Endothelial cell of umbilical vein (primary cell): ENCODE data around the gene MRPL41. TPM values are rescaled to one million over a fixed set of nuclear protein-coding genes. Genes with fewer than 3 reads are reported as not detected.

ENCODE experiments used
- BruUV-seq: library from RNA; stranded (reverse); fragments of 400-500 nt; replicated peaks from 2 replicates; lab custom pipeline; 2021; lab: Mats Ljungman, UMichigan
- CTCF ChIA-PET: fragments of 300-600, 350-600 bp; sonication (Branson Sonifier 250); formaldehyde crosslinking; loops from one replicate; lab custom pipeline; 2021; ENCODE audit warnings: antibody characterized with exemption, inconsistent platforms; lab: Charles Lee
- POLR2A ChIA-PET: fragments of 300-600, 350-600 bp; sonication (Branson Sonifier 250); formaldehyde crosslinking; loops from one replicate; lab custom pipeline; 2021; ENCODE audit warnings: antibody characterized with exemption, inconsistent platforms; lab: Charles Lee
- DNase-seq: peaks from one replicate; pipeline ENCODE4 v3.0.0-alpha.2; 2011; ENCODE audit warnings: low read depth, low spot score
- FAIRE-seq: peaks from 2 replicates; lab custom pipeline; 2011; peaks lifted over from hg19 to GRCh38; lab: Jason Lieb, UNC
- H2AFZ ChIP-seq: 2 replicates; pipeline ENCODE4 v1.6.0; 2012; ENCODE audit warnings: low read depth, low read length, control low read depth, inconsistent platforms
- H3K27ac ChIP-seq: 2 replicates; pipeline ENCODE4 v1.5.1; 2011; ENCODE audit warnings: low read depth, mild to moderate bottlenecking, control low read depth, low read length, moderate library complexity; ENCODE audit not compliant: insufficient read depth
- H3K27me3 ChIP-seq, 2 experiments: 2 replicates each; pipeline versions ENCODE4 v1.6.0 to v1.6.1; 2011; ENCODE audit warnings: low read length in 2 of 2, mixed read lengths in 1 of 2; ENCODE audit not compliant: control insufficient read depth in 2 of 2, insufficient read depth in 2 of 2
- H3K36me3 ChIP-seq, 2 experiments: 2 replicates in 1 of 2; 3 replicates in 1 of 2; pipeline ENCODE4 v1.5.1; 2011; ENCODE audit warnings: low read length in 2 of 2, mild to moderate bottlenecking in 1 of 2, moderate library complexity in 1 of 2; ENCODE audit not compliant: control insufficient read depth in 2 of 2, insufficient read depth in 2 of 2; ENCODE audit errors: extremely low read depth in 1 of 2
- H3K4me1 ChIP-seq: 3 replicates; pipeline ENCODE4 v1.5.1; 2011; ENCODE audit warnings: mild to moderate bottlenecking, low read length; ENCODE audit not compliant: control insufficient read depth, insufficient read depth; ENCODE audit errors: extremely low read depth
- H3K4me2 ChIP-seq: 2 replicates; pipeline ENCODE4 v1.6.1; 2011; ENCODE audit warnings: low read length, control low read depth, mixed read lengths; ENCODE audit not compliant: insufficient read depth
- H3K4me3 ChIP-seq, 3 experiments: fragments of 200-600 bp in 1 of 3; sonication (generic), shearing (Covaris generic) in 1 of 3; replicated peaks in 1 of 3; 2 replicates each; pipeline ENCODE4 v1.5.1; 2011 to 2016; ENCODE audit warnings: control low read depth in 3 of 3, low read length in 3 of 3, mild to moderate bottlenecking in 2 of 3, inconsistent platforms in 1 of 3, low read depth in 1 of 3, moderate library complexity in 1 of 3; ENCODE audit not compliant: insufficient read depth in 1 of 3
- H3K79me2 ChIP-seq: 2 replicates; pipeline ENCODE4 v1.6.0; 2012; ENCODE audit warnings: low read length, inconsistent platforms; ENCODE audit not compliant: control insufficient read depth, insufficient read depth
- H3K9ac ChIP-seq: replicated peaks from 2 replicates; pipeline ENCODE3; 2011; ENCODE audit warnings: low read length, control low read depth; ENCODE audit not compliant: insufficient read depth; ENCODE audit errors: extremely low read depth
- H3K9me1 ChIP-seq: replicated peaks from 3 replicates; pipeline ENCODE4 v1.6.0; 2011; ENCODE audit warnings: mild to moderate bottlenecking, low read length; ENCODE audit not compliant: control insufficient read depth, insufficient read depth; ENCODE audit errors: extremely low read depth
- H3K9me3 ChIP-seq: replicated peaks from 2 replicates; pipeline ENCODE4 v1.5.1; 2012; ENCODE audit warnings: low read length, inconsistent platforms; ENCODE audit not compliant: control insufficient read depth, insufficient read depth
- H4K20me1 ChIP-seq: replicated peaks from 2 replicates; pipeline ENCODE3; 2011; ENCODE audit warnings: mild to moderate bottlenecking, low read length; ENCODE audit not compliant: control insufficient read depth, insufficient read depth; ENCODE audit errors: extremely low read depth
- CTCF ChIP-seq, 2 donors: IDR thresholded peaks; 1 replicate in 1 of 2; 2 replicates in 1 of 2; pipeline ENCODE4 v1.5.1; 2011; ENCODE audit warnings: low read length in 2 of 2, mild to moderate bottlenecking in 2 of 2, moderate library complexity in 2 of 2, control low read depth in 1 of 2, inconsistent platforms in 1 of 2, low read depth in 1 of 2; ENCODE audit not compliant: insufficient read depth in 1 of 2; ENCODE audit errors: extremely low read depth in 1 of 2
- EZH2 ChIP-seq: IDR thresholded peaks from 2 replicates; pipeline ENCODE4 v1.6.1; 2012; ENCODE audit warnings: borderline replicate concordance, low read depth, mild to moderate bottlenecking, moderate library complexity, low read length, inconsistent platforms; ENCODE audit not compliant: severe bottlenecking
- FOS ChIP-seq: IDR thresholded peaks from 2 replicates; pipeline ENCODE4 v1.6.1; 2011; ENCODE audit warnings: mild to moderate bottlenecking, low read length, moderate library complexity, borderline replicate concordance; ENCODE audit not compliant: insufficient read depth
- GATA2 ChIP-seq: IDR thresholded peaks from 2 replicates; pipeline ENCODE4 v1.7.0; 2011; ENCODE audit warnings: low read depth, mild to moderate bottlenecking, moderate library complexity, mixed read lengths, low read length; ENCODE audit not compliant: insufficient read length, insufficient read depth
- MYC ChIP-seq: IDR thresholded peaks from one replicate; pipeline ENCODE4 v1.6.1; 2011; ENCODE audit warnings: mild to moderate bottlenecking, low read depth, low read length
- POLR2A ChIP-seq: IDR thresholded peaks from 2 replicates; pipeline ENCODE4 v1.6.1; 2012; ENCODE audit warnings: low read depth, mild to moderate bottlenecking, control low read depth, low read length
- dilution Hi-C: fragments of 300-500 bp; cut with MboI; formaldehyde crosslinking; loops from one replicate; pipeline ENCODE4 v1.15.0; 2019; ENCODE audit warnings: low sequenced_read_pairs; ENCODE audit not compliant: extremely low pct_ligation_motif_present
- intact Hi-C: fragments of 100-400 bp; cut with micrococcal nuclease; formaldehyde crosslinking; loops from one replicate; pipeline ENCODE4 v1.10.0; 2022
- polyA plus RNA-seq, 4 experiments: library from polyadenylated mRNA; depleted of rRNA in 3 of 4; stranded (reverse) in 3 of 4; unstranded in 1 of 4; fragments of >200 nt; gene quantifications; 2 replicates each; pipeline versions ENCODE4 v1.2.1 to v1.2.3, GENCODE V29; 2011 to 2012; ENCODE audit warnings: missing spikeins in 1 of 4
- total RNA-seq: library from RNA; stranded (reverse); gene quantifications from 2 replicates; pipeline ENCODE4 v1.2.3, GENCODE V29; 2021

The MRPL41 gene
- total and polyA plus RNA-seq, 2 donors (not counting 3 experiments of a cell fraction or from before 2014, with no cell fraction given), result 50.4 to 50.7 TPM

GRCh38 chr9:137555179-137555578 is 3.5 kb downstream of the MRPL41 start:
- FAIRE-seq, result no peak
- intact Hi-C loops, result no loop called here

More at GRCh38 chr9:137555179-137555578, 3.5 kb downstream of the MRPL41 start:
- Histone ChIP-seq H4K20me1 (no peaks in the 10 kb centered on the region), H3K4me3 (no peak overlapping the region), H3K79me2 (peaks cover 8% of the 10 kb centered on the region), H3K27me3 (no peaks in the 10 kb centered on the region), H2AFZ (no peak overlapping the region), H3K27ac (no peak overlapping the region), H3K9me1 (no peaks in the 10 kb centered on the region), H3K4me1 (peaks cover 9% of the 10 kb centered on the region), H3K9me3 (no peaks in the 10 kb centered on the region), H3K36me3 (peaks cover 8 to 18% of the 10 kb centered on the region in 2 experiments), H3K9ac (no peak overlapping the region), H3K4me2 (no peak overlapping the region)
- ChIA-PET CTCF (no interaction called here), POLR2A (no interaction called here)
- TF ChIP-seq POLR2A (no peak), CTCF (IDR thresholded peaks at IDR 0.05; ENCODE audit: extremely low read depth in 1 of 2, insufficient read depth in 1 of 2, low read depth in 1 of 2, low read length in 2 of 2) (no peak), FOS (no peak), GATA2 (no peak), MYC (no peak), EZH2 (no peak)
- dilution Hi-C loops, result no loop called here
- TSS peak; percentile 19 for BruUV-seq
- no peak for DNase-seq
